Left ventricle myocardium inferior (tissue), 1 donor: ENCODE measurements around the gene CUX1. TPM values are rescaled to one million over a fixed set of nuclear protein-coding genes. Genes with fewer than 3 reads are reported as not detected.
"Not testable (repeated sequence)": the region's sequence is repeated elsewhere in the genome, so short reads cannot be mapped to it uniquely, and the experiment has no call there.

Experiments
- DNase-seq: peaks from one replicate; pipeline ENCODE4 v3.0.0-alpha.2; 2020
- H3K27ac ChIP-seq: fragments of 200-600 bp; replicated peaks from 2 replicates; pipeline ENCODE4 v1.8.0; 2021
- H3K27me3 ChIP-seq: fragments of 200-600 bp; 2 replicates; pipeline ENCODE4 v1.8.0; 2021; ENCODE audit warnings: low read depth
- H3K36me3 ChIP-seq: fragments of 200-600 bp; 2 replicates; pipeline ENCODE4 v1.8.0; 2021
- H3K4me1 ChIP-seq: fragments of 200-600 bp; 2 replicates; pipeline ENCODE4 v1.8.0; 2021
- H3K4me3 ChIP-seq: fragments of 200-600 bp; 2 replicates; pipeline ENCODE4 v1.8.0; 2021; ENCODE audit warnings: mild to moderate bottlenecking, moderate library complexity
- H3K9me3 ChIP-seq: fragments of 200-600 bp; replicated peaks from 2 replicates; pipeline ENCODE4 v1.8.0; 2021
- intact Hi-C: fragments of 100-400 bp; cut with micrococcal nuclease; formaldehyde crosslinking; loops from one replicate; pipeline ENCODE4 v1.11.0; 2022
- total RNA-seq: library from RNA; stranded (reverse); fragmentation: NEBNext Ultra II Directional; extraction: Animal tissue kit (Norgen Biotek cat#: 25700); gene quantifications from one replicate; pipeline ENCODE4 v1.2.1, GENCODE V29; 2021
- TF ChIP-seq, protein P1 (sequence below): fragments of 200-600 bp; IDR thresholded peaks from 2 replicates; pipeline ENCODE4 v1.8.0; 2021; ENCODE audit warnings: antibody characterized with exemption, mild to moderate bottlenecking, borderline replicate concordance
- donor health status: DM: no; HTN: yes; CAD: no; lungs with severe emphysema.

Gene CUX1
- total RNA-seq, 1 donor from 2014 or later = 125 TPM

DNA sequence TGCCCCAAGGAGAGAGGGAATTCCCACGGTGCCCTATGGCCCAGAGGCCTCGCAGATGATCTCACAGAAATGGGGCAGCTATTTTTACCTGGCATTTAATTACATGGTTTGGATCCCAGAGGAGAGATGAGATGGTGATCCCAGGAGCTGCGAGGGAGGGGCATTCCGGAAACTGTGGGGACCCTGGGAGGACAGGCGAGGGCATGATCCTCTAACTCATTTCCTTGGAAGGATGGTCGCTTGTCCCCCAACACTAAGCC lies 478.7 kb downstream of the CUX1 start:
- intact Hi-C loops = no loop called here
- DNase-seq = no peak

DNA sequence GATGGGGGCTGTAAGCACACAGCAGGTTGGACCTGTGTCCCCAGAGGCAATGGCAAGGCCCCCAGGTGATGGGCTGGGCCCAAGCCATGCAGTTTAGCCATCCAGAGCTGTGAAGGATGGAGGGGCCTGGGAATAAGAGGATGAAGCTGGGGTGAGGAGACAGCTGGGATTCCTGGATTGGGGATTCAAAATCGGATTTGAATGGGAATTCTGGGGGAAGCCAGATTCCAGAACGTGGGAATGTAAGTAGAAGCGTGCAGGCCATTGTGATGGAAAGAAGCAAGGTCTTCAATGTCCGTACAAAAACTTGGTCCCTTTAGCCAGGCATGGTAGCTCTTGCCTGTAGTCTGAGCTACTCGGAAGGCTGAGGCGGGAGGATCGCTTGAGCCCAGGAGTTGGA lies 479.1 kb downstream of the CUX1 start:
- Histone ChIP-seq H3K9me3 (no peaks in the 10 kb centered on the region), H3K27ac (no peak overlapping the region), H3K36me3 (no peaks in the 10 kb centered on the region), H3K4me3 (no peak overlapping the region), H3K27me3 (peaks cover 57% of the 10 kb centered on the region), H3K4me1 (peaks cover 16% of the 10 kb centered on the region)
- intact Hi-C loops = no loop called here
- TF ChIP-seq, protein P1, sequence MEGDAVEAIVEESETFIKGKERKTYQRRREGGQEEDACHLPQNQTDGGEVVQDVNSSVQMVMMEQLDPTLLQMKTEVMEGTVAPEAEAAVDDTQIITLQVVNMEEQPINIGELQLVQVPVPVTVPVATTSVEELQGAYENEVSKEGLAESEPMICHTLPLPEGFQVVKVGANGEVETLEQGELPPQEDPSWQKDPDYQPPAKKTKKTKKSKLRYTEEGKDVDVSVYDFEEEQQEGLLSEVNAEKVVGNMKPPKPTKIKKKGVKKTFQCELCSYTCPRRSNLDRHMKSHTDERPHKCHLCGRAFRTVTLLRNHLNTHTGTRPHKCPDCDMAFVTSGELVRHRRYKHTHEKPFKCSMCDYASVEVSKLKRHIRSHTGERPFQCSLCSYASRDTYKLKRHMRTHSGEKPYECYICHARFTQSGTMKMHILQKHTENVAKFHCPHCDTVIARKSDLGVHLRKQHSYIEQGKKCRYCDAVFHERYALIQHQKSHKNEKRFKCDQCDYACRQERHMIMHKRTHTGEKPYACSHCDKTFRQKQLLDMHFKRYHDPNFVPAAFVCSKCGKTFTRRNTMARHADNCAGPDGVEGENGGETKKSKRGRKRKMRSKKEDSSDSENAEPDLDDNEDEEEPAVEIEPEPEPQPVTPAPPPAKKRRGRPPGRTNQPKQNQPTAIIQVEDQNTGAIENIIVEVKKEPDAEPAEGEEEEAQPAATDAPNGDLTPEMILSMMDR = no peak
- DNase-seq = no peak

More for the DNA sequence above, 478.7 kb downstream of the CUX1 start:
- Histone ChIP-seq H3K36me3 (no peaks in the 10 kb centered on the region), H3K27ac (no peak overlapping the region), H3K9me3 (no peaks in the 10 kb centered on the region), H3K4me3 (no peak overlapping the region), H3K27me3 (peaks cover 60% of the 10 kb centered on the region), H3K4me1 (peaks cover 16% of the 10 kb centered on the region)
- TF ChIP-seq, protein P1 = no peak

DNA sequence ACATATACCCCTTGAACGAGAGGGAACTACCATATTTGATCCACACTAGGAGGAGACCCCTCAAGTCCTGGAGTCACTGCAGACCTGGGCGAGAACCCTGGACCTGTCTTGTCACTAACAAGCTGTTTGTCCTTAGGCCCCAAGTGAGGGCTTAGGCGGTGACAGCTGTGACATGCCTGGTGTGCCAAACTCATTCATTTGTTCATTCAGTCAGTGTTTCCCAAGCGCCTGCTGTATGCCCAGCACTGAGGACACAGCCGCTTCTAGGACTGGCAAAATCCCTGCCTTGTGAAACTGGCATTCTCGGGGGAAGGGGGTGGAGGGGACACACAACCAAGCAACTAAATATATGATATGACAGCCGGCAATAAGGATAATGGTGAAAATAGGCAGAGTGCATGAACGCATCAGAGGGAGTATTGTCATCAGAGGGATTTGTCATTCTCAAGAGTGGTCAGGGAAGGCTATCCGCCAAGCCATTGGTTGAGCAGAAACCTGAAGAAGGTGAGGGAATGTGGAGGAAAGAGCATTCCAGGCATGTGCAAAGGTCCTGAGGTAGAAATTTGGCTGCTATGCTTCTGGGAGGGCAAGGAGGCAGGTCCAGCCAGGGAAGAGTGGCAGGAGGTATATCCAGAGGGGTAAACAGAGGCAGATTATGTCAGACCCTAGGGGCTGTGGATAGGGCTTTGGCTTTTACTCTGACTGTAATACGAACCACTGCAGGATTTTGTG lies 480.2 kb downstream of the CUX1 start:
- TF ChIP-seq, protein P1 = no peak
- H3K27ac ChIP-seq = no peak overlapping the region
- intact Hi-C loops = no loop called here

DNA sequence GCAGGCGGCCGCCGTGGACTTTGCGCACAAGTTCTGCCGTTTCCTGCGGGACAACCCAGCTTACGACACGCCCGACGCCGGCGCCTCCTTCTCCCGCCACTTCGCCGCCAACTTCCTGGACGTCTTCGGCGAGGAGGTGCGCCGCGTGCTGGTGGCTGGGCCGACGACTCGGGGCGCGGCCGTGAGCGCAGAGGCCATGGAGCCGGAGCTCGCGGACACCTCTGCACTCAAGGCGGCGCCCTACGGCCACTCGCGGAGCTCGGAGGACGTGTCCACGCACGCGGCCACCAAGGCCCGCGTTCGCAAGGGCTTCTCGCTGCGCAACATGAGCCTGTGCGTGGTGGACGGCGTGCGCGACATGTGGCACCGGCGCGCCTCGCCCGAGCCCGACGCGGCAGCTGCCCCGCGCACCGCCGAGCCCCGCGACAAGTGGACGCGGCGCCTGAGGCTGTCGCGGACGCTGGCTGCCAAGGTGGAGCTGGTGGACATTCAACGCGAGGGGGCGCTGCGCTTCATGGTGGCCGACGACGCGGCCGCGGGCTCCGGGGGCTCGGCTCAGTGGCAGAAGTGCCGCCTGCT lies 483.3 kb downstream of the CUX1 start:
- no peak overlapping the region for H3K27ac ChIP-seq
- intact Hi-C loops = no loop called here
- TF ChIP-seq, protein P1 = peak; percentile 54
- H3K36me3 ChIP-seq = no peaks in the 10 kb centered on the region
- peaks cover 26% of the 10 kb centered on the region for H3K4me1 ChIP-seq
- DNase-seq = no peak
- no peaks in the 10 kb centered on the region for H3K9me3 ChIP-seq
- H3K27me3 ChIP-seq = peaks cover 35% of the 10 kb centered on the region
- H3K4me3 ChIP-seq = peak overlapping the region; percentile 32

More for the DNA sequence above, 480.2 kb downstream of the CUX1 start:
- Histone ChIP-seq H3K4me3 (no peak overlapping the region), H3K36me3 (no peaks in the 10 kb centered on the region), H3K9me3 (no peaks in the 10 kb centered on the region), H3K27me3 (peaks cover 46% of the 10 kb centered on the region), H3K4me1 (peaks cover 16% of the 10 kb centered on the region)
- no peak for DNase-seq

DNA sequence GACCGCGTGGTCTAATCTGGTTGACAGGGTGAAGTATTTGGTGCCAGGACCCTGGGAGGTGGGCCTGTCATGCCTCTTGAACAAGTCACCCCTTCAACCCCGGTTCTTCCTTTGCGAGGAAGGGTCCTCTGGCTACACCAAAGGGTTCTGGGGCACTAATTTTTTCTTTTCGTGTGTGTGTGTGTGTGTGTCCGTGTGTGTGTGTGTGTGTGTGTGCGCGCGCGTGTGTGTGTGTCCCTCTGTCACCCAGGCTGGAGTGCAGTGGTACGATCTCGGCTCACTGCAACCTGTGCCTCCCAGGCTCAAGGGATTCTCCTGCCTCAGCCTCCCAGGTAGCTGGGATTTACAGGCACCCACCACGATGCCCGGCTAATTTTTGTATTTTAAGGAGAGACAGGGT lies 483.9 kb downstream of the CUX1 start:
- H3K9me3 ChIP-seq, H3K27ac ChIP-seq, H3K4me3 ChIP-seq, H3K36me3 ChIP-seq, DNase-seq, intact Hi-C loops: not testable (repeated sequence)
- H3K27me3 ChIP-seq = peaks cover 35% of the 10 kb centered on the region
- H3K4me1 ChIP-seq = peaks cover 20% of the 10 kb centered on the region

DNA sequence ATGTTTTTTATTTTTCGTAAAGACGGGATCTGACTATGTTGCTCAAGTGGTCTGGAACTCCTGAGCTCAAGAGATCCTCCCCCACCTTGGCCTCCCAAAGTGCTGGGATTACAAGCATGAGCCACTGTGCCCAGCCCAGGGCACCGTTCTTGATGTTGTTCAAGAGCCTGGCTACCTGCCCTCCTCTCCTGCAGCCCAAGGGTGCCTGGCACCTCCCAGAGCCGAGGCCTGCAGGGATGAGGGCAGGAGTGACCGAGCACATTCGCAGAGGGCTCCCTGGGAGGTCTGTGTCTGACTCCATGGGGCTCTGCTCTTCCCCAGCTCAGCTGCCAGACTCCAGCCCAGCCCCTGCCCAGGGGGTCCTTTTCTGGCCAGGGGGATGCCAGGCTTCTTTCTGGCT lies 484.6 kb downstream of the CUX1 start:
- peaks cover 22% of the 10 kb centered on the region for H3K4me1 ChIP-seq
- intact Hi-C loops = no loop called here

More for the DNA sequence above, 484.6 kb downstream of the CUX1 start:
- Histone ChIP-seq H3K27me3 (peaks cover 35% of the 10 kb centered on the region), H3K4me3 (no peak overlapping the region), H3K9me3 (no peaks in the 10 kb centered on the region), H3K27ac (no peak overlapping the region), H3K36me3 (no peaks in the 10 kb centered on the region)
- TF ChIP-seq, protein P1 = no peak
- no peak for DNase-seq
